ENCODE measurements around the gene LRP1B. TPM values are rescaled to one million over a fixed set of nuclear protein-coding genes. Genes with fewer than 3 reads are reported as not detected.

The LRP1B gene
- total and polyA plus RNA-seq, 4 donors = 0.01 to 0.84 (median 0.17) TPM

- TF ChIP-seq ZBTB33 (IDR thresholded peaks at IDR 0.05) (no peak), CTCF (IDR thresholded peaks at IDR 0.05; ENCODE audit: low read depth, low read length, missing input control) (no peak), EGR1 (IDR thresholded peaks at IDR 0.05; ENCODE audit: low read depth in 2 of 2) (no peak), MAX (IDR thresholded peaks at IDR 0.05) (no peak), FOXA2 (IDR thresholded peaks at IDR 0.05) (no peak), TAF1 (conservative IDR thresholded peaks at IDR 0.05) (no peak), ATF3 (IDR thresholded peaks at IDR 0.05) (no peak), HNF4A (conservative IDR thresholded peaks at IDR 0.05) (no peak), YY1 (IDR thresholded peaks at IDR 0.05) (no peak), RAD21 (IDR thresholded peaks at IDR 0.05) (no peak), SP1 (IDR thresholded peaks at IDR 0.05) (no peak), REST (IDR thresholded peaks at IDR 0.05) (no peak), NR2F2 (IDR thresholded peaks at IDR 0.05) (no peak), FOXA1 (IDR thresholded peaks at IDR 0.05) (no peak), GABPA (IDR thresholded peaks at IDR 0.05 in 1 of 2, conservative IDR thresholded peaks at IDR 0.05 in 1 of 2) (no peak)
- 95% methylated on average over 1 of the region's 1 CpG for WGBS
- Histone ChIP-seq H3K4me3 (ENCODE audit: low read depth in 1 of 3, low read length in 3 of 3) (no peak overlapping the region), H3K27me3 (ENCODE audit: control insufficient read depth in 4 of 4, insufficient read depth in 4 of 4, low read length in 3 of 4) (no peaks in the 10 kb centered on the region), H3K4me1 (ENCODE audit: control insufficient read depth in 4 of 4, insufficient read depth in 4 of 4, low read length in 3 of 4) (no peaks in the 10 kb centered on the region), H3K27ac (ENCODE audit: low read depth in 1 of 2, low read length in 2 of 2) (no peak overlapping the region), H3K9me3 (ENCODE audit: control insufficient read depth in 4 of 4, low read length in 3 of 4) (no peaks in the 10 kb centered on the region), H3K9ac (ENCODE audit: low read depth in 1 of 2, low read length in 2 of 2) (no peak overlapping the region), H3K36me3 (ENCODE audit: control insufficient read depth in 4 of 4, insufficient read depth in 3 of 4, low read depth in 1 of 4, low read length in 3 of 4) (no peaks in the 10 kb centered on the region)
- no peak for DNase-seq (ENCODE audit: low spot score)
Observed at GRCh38 chr2:141055531-141055930, 1075.3 kb downstream of the LRP1B start.

- no peak for DNase-seq (ENCODE audit: low spot score)
- Histone ChIP-seq H3K4me1 (ENCODE audit: control insufficient read depth in 4 of 4, insufficient read depth in 4 of 4, low read length in 3 of 4) (no peaks in the 10 kb centered on the region), H3K27ac (ENCODE audit: low read depth in 1 of 2, low read length in 2 of 2) (no peak overlapping the region), H3K36me3 (ENCODE audit: control insufficient read depth in 4 of 4, insufficient read depth in 3 of 4, low read depth in 1 of 4, low read length in 3 of 4) (no peaks in the 10 kb centered on the region), H3K4me3 (ENCODE audit: low read depth in 1 of 3, low read length in 3 of 3) (no peak overlapping the region), H3K9ac (ENCODE audit: low read depth in 1 of 2, low read length in 2 of 2) (no peak overlapping the region), H3K27me3 (ENCODE audit: control insufficient read depth in 4 of 4, insufficient read depth in 4 of 4, low read length in 3 of 4) (no peaks in the 10 kb centered on the region), H3K9me3 (ENCODE audit: control insufficient read depth in 4 of 4, low read length in 3 of 4) (no peaks in the 10 kb centered on the region)
- WGBS = 60% methylated on average over 6 of the region's 6 CpGs
- no peak for TF ChIP-seq RAD21 (IDR thresholded peaks at IDR 0.05)
- no peak for TF ChIP-seq FOXA2 (IDR thresholded peaks at IDR 0.05)
- no peak for TF ChIP-seq SP1 (IDR thresholded peaks at IDR 0.05)
- no peak for TF ChIP-seq EGR1 (IDR thresholded peaks at IDR 0.05; ENCODE audit: low read depth in 2 of 2)
- no peak for TF ChIP-seq TAF1 (conservative IDR thresholded peaks at IDR 0.05)
- no peak for TF ChIP-seq GABPA (IDR thresholded peaks at IDR 0.05 in 1 of 2, conservative IDR thresholded peaks at IDR 0.05 in 1 of 2)
- no peak for TF ChIP-seq YY1 (IDR thresholded peaks at IDR 0.05)
- no peak for TF ChIP-seq RXRA (IDR thresholded peaks at IDR 0.05)
- TF ChIP-seq HNF4A (conservative IDR thresholded peaks at IDR 0.05) = no peak
- TF ChIP-seq CTCF (IDR thresholded peaks at IDR 0.05; ENCODE audit: low read depth, low read length, missing input control) = no peak
- TF ChIP-seq FOXA1 (IDR thresholded peaks at IDR 0.05) = no peak
- no peak for TF ChIP-seq JUND (IDR thresholded peaks at IDR 0.05)
- TF ChIP-seq MAX (IDR thresholded peaks at IDR 0.05) = no peak
- no peak for TF ChIP-seq HNF4G (IDR thresholded peaks at IDR 0.05)
- no peak for TF ChIP-seq ZBTB33 (IDR thresholded peaks at IDR 0.05)
- TF ChIP-seq NR2F2 (IDR thresholded peaks at IDR 0.05) = no peak
Observed at GRCh38 chr2:141048951-141049350, 1081.9 kb downstream of the LRP1B start.
